Measurements from ENCODE around the gene ATG10. TPM values are rescaled to one million over a fixed set of nuclear protein-coding genes. Genes with fewer than 3 reads are reported as not detected.
"Not testable (repeated sequence)": the region's sequence is repeated elsewhere in the genome, so short reads cannot be mapped to it uniquely, and the experiment has no call there.

Gene ATG10
- total RNA-seq, 1 donor from 2014 or later: 8.7 TPM

GRCh38 chr5:81936066-81936465 is 35.8 kb upstream of the ATG10 start:
- no peak overlapping the region for H3K4me3 Mint-ChIP-seq
- no peaks in the 10 kb centered on the region for H3K36me3 Mint-ChIP-seq
- TF ChIP-seq CTCF (conservative IDR thresholded peaks at IDR 0.05): no peak
- H3K27ac Mint-ChIP-seq: no peak overlapping the region
- DNase-seq (ENCODE audit: extremely low spot score, unreplicated experiment): no peak
- no peaks in the 10 kb centered on the region for H3K27me3 Mint-ChIP-seq
- peaks cover 2% of the 10 kb centered on the region for H3K9me3 Mint-ChIP-seq
- H3K4me1 Mint-ChIP-seq (ENCODE audit: unreplicated experiment): peaks cover 5% of the 10 kb centered on the region

GRCh38 chr5:81936750-81937149 is 35.1 kb upstream of the ATG10 start:
- no peak overlapping the region for H3K27ac Mint-ChIP-seq
- peaks cover 7% of the 10 kb centered on the region for H3K9me3 Mint-ChIP-seq
- H3K4me1 Mint-ChIP-seq (ENCODE audit: unreplicated experiment): peaks cover 5% of the 10 kb centered on the region
- no peak for DNase-seq (ENCODE audit: extremely low spot score, unreplicated experiment)
- peaks cover 4% of the 10 kb centered on the region for H3K36me3 Mint-ChIP-seq
- no peak overlapping the region for H3K4me3 Mint-ChIP-seq
- H3K27me3 Mint-ChIP-seq: no peaks in the 10 kb centered on the region
- no peak for TF ChIP-seq CTCF (conservative IDR thresholded peaks at IDR 0.05)

- H3K4me3 Mint-ChIP-seq: no peak overlapping the region
- H3K4me1 Mint-ChIP-seq (ENCODE audit: unreplicated experiment): no peaks in the 10 kb centered on the region
- no peak overlapping the region for H3K27ac Mint-ChIP-seq
- DNase-seq (ENCODE audit: extremely low spot score, unreplicated experiment): no peak
- TF ChIP-seq CTCF (conservative IDR thresholded peaks at IDR 0.05): no peak
- peaks cover 4% of the 10 kb centered on the region for H3K36me3 Mint-ChIP-seq
- H3K9me3 Mint-ChIP-seq: peaks cover 20% of the 10 kb centered on the region
- no peaks in the 10 kb centered on the region for H3K27me3 Mint-ChIP-seq
These were observed 29.1 kb upstream of the ATG10 start for GRCh38 chr5:81942746-81943145.

- Mint-ChIP-seq H3K4me3 (no peak overlapping the region), H3K27ac (no peak overlapping the region), H3K27me3 (no peaks in the 10 kb centered on the region), H3K4me1 (ENCODE audit: unreplicated experiment) (no peaks in the 10 kb centered on the region), H3K9me3 (peaks cover under 1% of the 10 kb centered on the region), H3K36me3 (no peaks in the 10 kb centered on the region)
- DNase-seq (ENCODE audit: extremely low spot score, unreplicated experiment): no peak
- TF ChIP-seq CTCF (conservative IDR thresholded peaks at IDR 0.05): no peak
These were observed 23.5 kb upstream of the ATG10 start for GRCh38 chr5:81948349-81948748.

- TF ChIP-seq CTCF (conservative IDR thresholded peaks at IDR 0.05): no peak
- no peak for DNase-seq (ENCODE audit: extremely low spot score, unreplicated experiment)
- Mint-ChIP-seq H3K27me3 (no peaks in the 10 kb centered on the region), H3K36me3 (no peaks in the 10 kb centered on the region), H3K9me3 (no peaks in the 10 kb centered on the region), H3K27ac (no peak overlapping the region), H3K4me1 (ENCODE audit: unreplicated experiment) (no peaks in the 10 kb centered on the region), H3K4me3 (no peak overlapping the region)
These were observed 22.4 kb upstream of the ATG10 start for GRCh38 chr5:81949462-81949861.

- Mint-ChIP-seq H3K36me3 (no peaks in the 10 kb centered on the region), H3K4me3 (no peak overlapping the region), H3K27me3 (no peaks in the 10 kb centered on the region), H3K9me3 (no peaks in the 10 kb centered on the region), H3K4me1 (ENCODE audit: unreplicated experiment) (no peaks in the 10 kb centered on the region), H3K27ac (no peak overlapping the region)
- no peak for DNase-seq (ENCODE audit: extremely low spot score, unreplicated experiment)
- TF ChIP-seq CTCF (conservative IDR thresholded peaks at IDR 0.05): no peak
These were observed 20.8 kb upstream of the ATG10 start for GRCh38 chr5:81950996-81951395.

GRCh38 chr5:81954796-81955195 is 17.0 kb upstream of the ATG10 start:
- H3K36me3 Mint-ChIP-seq; H3K27ac Mint-ChIP-seq; DNase-seq (ENCODE audit: extremely low spot score, unreplicated experiment); H3K4me3 Mint-ChIP-seq; H3K27me3 Mint-ChIP-seq; H3K9me3 Mint-ChIP-seq; H3K4me1 Mint-ChIP-seq (ENCODE audit: unreplicated experiment): not testable (repeated sequence)

- not testable (repeated sequence) for H3K36me3 Mint-ChIP-seq; H3K4me1 Mint-ChIP-seq (ENCODE audit: unreplicated experiment); H3K27ac Mint-ChIP-seq
These were observed 13.7 kb upstream of the ATG10 start for GRCh38 chr5:81958129-81958528.

More at GRCh38 chr5:81958129-81958528, 13.7 kb upstream of the ATG10 start:
- not testable (repeated sequence) for H3K4me3 Mint-ChIP-seq; DNase-seq (ENCODE audit: extremely low spot score, unreplicated experiment); H3K9me3 Mint-ChIP-seq; H3K27me3 Mint-ChIP-seq
